GM12878 (cell line): ENCODE results near the gene DNAJC12. TPM values are rescaled to one million over a fixed set of nuclear protein-coding genes. Genes with fewer than 3 reads are reported as not detected.

Experiments
- polyA plus RNA-seq, 11 experiments: library from polyadenylated mRNA; depleted of rRNA in 4 of 11; unstranded in 6 of 11; stranded (reverse) in 5 of 11; fragments of >200 nt; fragmentation: Nextera tagmentation in 4 of 11; fragmentation: Illumina TruSeq in 1 of 11; extraction: Ambion mirVana in 4 of 11; extraction: Trizol in 1 of 11; gene quantifications; 1 replicate in 1 of 11; 2 replicates in 10 of 11; pipeline versions ENCODE4 v1.2.1 to v1.2.3, GENCODE V29; 2011 to 2016; ENCODE audit warnings: inconsistent platforms in 2 of 11, missing spikeins in 2 of 11, low read depth in 1 of 11
- small RNA-seq: library from RNA; depleted of rRNA; stranded (forward); fragments of <200 nt; gene quantifications from one replicate; pipeline ENCODE3, GENCODE V24; 2014
- total RNA-seq, 4 experiments: library from RNA; depleted of rRNA in 3 of 4; stranded (reverse); fragments of >200 nt in 3 of 4; fragmentation: Illumina TruSeq in 1 of 4; extraction: Trizol in 1 of 4; gene quantifications; 2 replicates each; pipeline versions ENCODE4 v1.2.1 to v1.2.3, GENCODE V29; 2013 to 2021

The DNAJC12 gene
- total and polyA plus RNA-seq, 10 of the 15 experiments (the other 5 are each of a cell fraction or from before 2014, with no cell fraction given) = 1.1 to 4.5 (median 3.0) TPM

Small RNA genes within 50 kb of the gene (small RNA-seq; reads per million reads assigned to genes)
- gene RN7SL394P (not detected), gene RNU6-1250P (not detected), gene RNU6-523P (not detected)

Other genes with a start within 250 kb of the DNAJC12 start
- gene CTNNA3, start 142.0 kb downstream of the DNAJC12 start, total RNA-seq (2014; rRNA removed) = 0.51 and 0.87 TPM in 2 replicates
- gene CTNNA3, start 142.0 kb downstream of the DNAJC12 start, total RNA-seq (2014; rRNA removed; fragmentation: Illumina TruSeq; extraction: Trizol) = 0.41 and 0.76 TPM in 2 replicates
- gene CTNNA3, start 142.0 kb downstream of the DNAJC12 start, total RNA-seq (2021) = 0.13 and 0.43 TPM in 2 replicates
- 3.9 and 4.5 TPM in 2 replicates for gene CTNNA3, start 142.0 kb downstream of the DNAJC12 start, polyA plus RNA-seq (2011; rRNA removed)
- gene CTNNA3, start 142.0 kb downstream of the DNAJC12 start, polyA plus RNA-seq (2014; fragmentation: Illumina TruSeq; extraction: Trizol) = 0.06 and 0.12 TPM in 2 replicates
- under 1 TPM in 1 of 2 experiments, not detected in 1; 0.15 TPM for gene CTNNA3, start 142.0 kb downstream of the DNAJC12 start, polyA plus RNA-seq (2014; fragmentation: Nextera tagmentation; extraction: Ambion mirVana)
- gene CTNNA3, start 142.0 kb downstream of the DNAJC12 start, polyA plus RNA-seq (2014; rRNA removed) = under 0.01 and 0.27 TPM in 2 replicates
- gene CTNNA3, start 142.0 kb downstream of the DNAJC12 start, polyA plus RNA-seq (2016; fragmentation: Nextera tagmentation; extraction: Ambion mirVana) = under 1 TPM in 1 of 2 experiments, not detected in 1; 0.30 TPM
- 10.2 and 12.8 TPM in 2 replicates for gene SIRT1, start 46.5 kb upstream of the DNAJC12 start, total RNA-seq (2014; rRNA removed)
- gene SIRT1, start 46.5 kb upstream of the DNAJC12 start, total RNA-seq (2014; rRNA removed; fragmentation: Illumina TruSeq; extraction: Trizol) = 11.6 and 12.8 TPM in 2 replicates
- gene SIRT1, start 46.5 kb upstream of the DNAJC12 start, total RNA-seq (2021) = 12.0 and 14.2 TPM in 2 replicates
- gene SIRT1, start 46.5 kb upstream of the DNAJC12 start, polyA plus RNA-seq (2011; rRNA removed) = 11.4 and 17.2 TPM in 2 replicates
- 13.5 and 17.9 TPM in 2 replicates for gene SIRT1, start 46.5 kb upstream of the DNAJC12 start, polyA plus RNA-seq (2014; fragmentation: Illumina TruSeq; extraction: Trizol)
- gene SIRT1, start 46.5 kb upstream of the DNAJC12 start, polyA plus RNA-seq (2014; fragmentation: Nextera tagmentation; extraction: Ambion mirVana) = 1 to 10 TPM; 4.9 to 6.6 TPM
- 7.2 and 9.5 TPM in 2 replicates for gene SIRT1, start 46.5 kb upstream of the DNAJC12 start, polyA plus RNA-seq (2014; rRNA removed)
- 10 to 100 TPM in 1 of 2 experiments, 1 to 10 TPM in 1; 3.6 to 10.2 TPM for gene SIRT1, start 46.5 kb upstream of the DNAJC12 start, polyA plus RNA-seq (2016; fragmentation: Nextera tagmentation; extraction: Ambion mirVana)
- gene HERC4, start 237.1 kb upstream of the DNAJC12 start, total RNA-seq (2014; rRNA removed) = 27.3 and 33.0 TPM in 2 replicates
- 36.8 and 38.8 TPM in 2 replicates for gene HERC4, start 237.1 kb upstream of the DNAJC12 start, total RNA-seq (2014; rRNA removed; fragmentation: Illumina TruSeq; extraction: Trizol)
- gene HERC4, start 237.1 kb upstream of the DNAJC12 start, total RNA-seq (2021) = 33.1 and 33.8 TPM in 2 replicates
- gene HERC4, start 237.1 kb upstream of the DNAJC12 start, polyA plus RNA-seq (2011; rRNA removed) = 28.9 and 49.9 TPM in 2 replicates
- 23.6 and 28.8 TPM in 2 replicates for gene HERC4, start 237.1 kb upstream of the DNAJC12 start, polyA plus RNA-seq (2014; fragmentation: Illumina TruSeq; extraction: Trizol)
- 10 to 100 TPM in 1 of 2 experiments, 1 to 10 TPM in 1; 9.7 to 11.5 TPM for gene HERC4, start 237.1 kb upstream of the DNAJC12 start, polyA plus RNA-seq (2014; fragmentation: Nextera tagmentation; extraction: Ambion mirVana)
- 17.1 and 20.2 TPM in 2 replicates for gene HERC4, start 237.1 kb upstream of the DNAJC12 start, polyA plus RNA-seq (2014; rRNA removed)
- gene HERC4, start 237.1 kb upstream of the DNAJC12 start, polyA plus RNA-seq (2016; fragmentation: Nextera tagmentation; extraction: Ambion mirVana) = 10 to 100 TPM; 22.9 to 23.2 TPM